Stimulated activated CD8-positive, alpha-beta memory T cell treated with anti-CD3 and anti-CD28 coated beads, Interleukin-15, amount 100 ng/mL, for 48 hours (primary cell): Measurements from ENCODE around the gene MAP3K4.

Source experiments
- DNase-seq, 2 donors: peaks; one replicate each; pipeline ENCODE4 v3.0.0-alpha.2; 2020; ENCODE audit warnings: low read depth in 2 of 2

MAP3K4 gene

DNA sequence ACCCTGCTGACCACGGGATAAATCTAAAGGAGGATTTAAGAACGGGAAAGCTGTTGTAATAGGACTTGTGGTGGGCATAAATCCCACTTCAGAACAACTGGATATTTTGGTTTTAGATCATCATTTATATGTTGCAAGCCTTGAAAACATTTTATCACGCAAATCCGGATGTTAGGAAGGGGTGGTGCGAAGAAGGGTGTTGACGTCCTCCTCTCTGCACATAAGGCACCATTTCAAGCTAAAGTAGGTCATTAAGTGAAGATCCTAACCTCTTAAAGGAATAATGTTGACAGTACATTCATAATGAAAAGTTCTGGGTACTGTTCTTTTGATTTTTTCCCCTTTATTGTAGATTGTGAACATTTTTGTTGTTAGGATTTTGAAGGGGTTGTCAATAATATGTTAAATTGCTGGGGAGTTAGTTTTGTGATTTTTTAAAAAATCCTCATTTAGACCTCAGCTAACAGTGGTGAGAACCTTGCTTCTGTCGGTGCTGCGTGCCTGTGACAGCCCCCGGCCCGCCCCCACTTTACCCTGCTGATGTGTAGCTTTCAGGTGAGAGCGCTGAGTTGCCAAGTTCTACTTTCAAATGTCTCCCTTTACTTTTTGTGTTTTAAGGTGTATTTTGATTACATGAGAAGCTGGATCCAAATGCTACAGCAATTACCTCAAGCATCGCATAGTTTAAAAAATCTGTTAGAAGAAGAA, 88.8 kb downstream of the MAP3K4 start:
- DNase-seq: no peak

DNA sequence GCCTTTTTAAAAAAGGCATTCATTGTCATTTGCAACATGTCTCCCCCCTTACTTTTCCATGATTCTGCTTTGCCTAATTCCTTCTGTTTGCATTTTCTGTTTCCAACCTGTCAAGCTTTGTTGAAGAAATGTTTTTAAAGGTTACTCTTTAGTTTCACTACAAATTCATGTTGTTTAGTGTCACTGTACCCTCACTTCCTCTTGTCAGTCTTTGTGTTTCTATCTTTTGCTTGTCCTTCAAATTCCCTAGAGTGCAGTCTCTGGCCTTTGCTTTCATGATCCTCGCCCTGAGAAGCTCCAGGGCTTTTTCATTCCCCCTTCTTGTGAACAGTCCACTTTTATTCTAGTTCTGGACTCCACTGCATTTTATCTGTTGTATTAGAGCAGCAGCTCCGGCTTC, 90.6 kb downstream of the MAP3K4 start:
- no peak for DNase-seq

DNA sequence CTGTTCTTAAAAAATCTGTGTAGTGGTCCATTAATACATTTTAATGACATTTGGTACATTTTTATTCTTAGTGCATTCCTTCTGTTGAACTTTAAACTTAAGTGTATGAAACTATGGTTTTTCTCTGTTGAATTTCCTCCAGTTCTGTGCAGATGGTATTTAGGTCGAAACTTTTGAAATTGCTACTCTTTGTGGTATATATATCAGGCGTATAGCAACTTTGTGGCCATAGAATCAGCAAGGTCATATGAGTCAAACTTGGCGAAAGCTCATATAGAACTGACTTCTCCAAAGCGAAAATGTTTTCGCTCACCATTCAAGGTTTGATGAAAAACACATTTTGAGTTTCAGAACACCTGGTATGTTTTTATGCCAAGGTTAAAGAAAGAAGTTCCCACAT, 93.7 kb downstream of the MAP3K4 start:
- no peak for DNase-seq

DNA sequence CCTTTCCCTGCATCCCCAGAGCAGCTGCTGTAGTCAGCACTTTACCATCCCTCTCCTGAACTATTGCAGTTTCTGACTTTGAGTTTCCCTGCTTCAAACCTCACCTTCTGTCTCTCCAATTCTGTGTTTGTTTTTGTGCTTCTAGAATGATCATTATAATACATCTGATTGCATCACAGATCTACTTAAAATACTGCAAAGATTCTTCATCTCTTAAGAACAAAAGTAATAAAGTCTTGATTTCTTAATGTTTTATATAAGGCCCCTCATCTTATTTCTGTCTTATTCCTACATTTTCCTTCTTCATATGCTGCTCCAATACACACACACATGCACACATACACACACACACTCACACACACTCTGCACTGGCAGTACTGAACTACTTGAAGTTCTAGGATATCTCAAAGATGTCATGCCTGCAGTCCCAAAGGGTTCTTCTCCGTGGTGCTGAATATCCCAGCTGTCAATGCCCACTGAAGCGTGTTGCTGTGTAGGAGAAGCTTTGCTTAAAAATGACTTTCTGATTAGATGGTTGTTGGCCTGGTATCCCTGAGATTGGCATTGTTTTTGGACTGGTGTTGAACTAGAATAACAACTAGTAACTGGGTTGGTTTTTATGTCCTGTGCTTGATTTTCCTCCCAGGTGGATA, 97.2 kb downstream of the MAP3K4 start:
- no peak for DNase-seq

DNA sequence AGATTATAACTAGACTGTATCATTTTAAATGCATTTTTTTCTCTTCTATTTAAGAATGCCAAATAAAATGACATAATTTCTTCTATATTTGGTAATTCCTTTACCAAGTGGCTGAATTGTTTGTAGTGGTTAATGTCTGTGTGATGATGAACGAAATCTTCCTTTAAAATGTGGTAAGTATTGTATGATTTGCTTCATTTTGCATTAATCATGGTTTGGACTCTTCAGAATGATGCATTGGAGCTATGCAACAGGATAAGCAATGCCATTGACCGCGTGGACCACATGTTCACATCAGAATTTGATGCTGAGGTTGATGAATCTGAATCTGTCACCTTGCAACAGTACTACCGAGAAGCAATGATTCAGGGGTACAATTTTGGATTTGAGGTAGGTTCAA, 99.6 kb downstream of the MAP3K4 start:
- no peak for DNase-seq

DNA sequence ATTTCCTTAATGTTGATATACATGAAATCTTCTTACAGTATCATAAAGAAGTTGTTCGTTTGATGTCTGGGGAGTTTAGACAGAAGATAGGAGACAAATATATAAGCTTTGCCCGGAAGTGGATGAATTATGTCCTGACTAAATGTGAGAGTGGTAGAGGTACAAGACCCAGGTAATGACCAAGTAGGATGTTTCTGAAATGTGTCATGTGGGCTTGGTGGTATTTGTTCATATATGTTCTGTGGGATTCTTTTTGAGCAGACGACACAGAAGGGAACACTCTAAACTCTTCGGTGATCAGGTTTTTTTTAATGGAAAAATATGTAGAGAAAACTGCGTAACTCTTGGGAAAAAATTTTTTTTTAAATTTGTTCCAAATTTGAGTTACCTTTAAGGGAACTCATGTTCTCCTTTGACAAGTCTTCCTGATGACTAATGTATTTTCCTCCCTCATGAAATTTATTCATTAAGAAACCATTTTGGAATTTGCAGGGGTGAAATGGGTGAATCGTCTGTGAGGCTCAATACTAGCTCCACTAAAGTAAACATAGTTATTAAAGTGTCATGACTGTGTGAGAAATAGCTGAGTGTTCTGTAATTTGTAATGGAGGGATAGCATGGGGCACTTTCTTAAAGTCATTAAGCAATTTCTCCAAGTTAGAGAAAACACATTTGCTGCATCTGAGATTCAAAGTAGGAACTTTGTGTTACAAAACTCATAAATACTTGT, 100.6 kb downstream of the MAP3K4 start:
- no peak for DNase-seq

DNA sequence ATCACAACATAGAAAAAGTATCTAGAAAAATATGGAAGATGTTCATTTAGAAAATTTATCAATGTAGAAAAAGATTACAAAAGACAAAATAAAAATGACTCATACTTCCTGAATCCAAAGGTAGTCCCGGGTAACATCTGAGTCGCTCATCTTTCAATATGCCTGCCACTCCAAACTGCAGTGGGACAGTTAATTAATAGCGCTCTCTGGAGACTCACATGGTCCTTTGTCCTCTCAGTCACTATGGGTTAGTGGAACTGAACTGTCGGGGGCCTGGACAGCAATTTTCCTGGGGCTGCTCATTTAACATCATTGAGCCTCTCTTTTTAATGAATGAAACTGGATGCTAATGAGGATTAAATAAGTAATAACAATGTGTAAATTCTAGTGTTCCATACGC, 103.4 kb downstream of the MAP3K4 start:
- no peak for DNase-seq

DNA sequence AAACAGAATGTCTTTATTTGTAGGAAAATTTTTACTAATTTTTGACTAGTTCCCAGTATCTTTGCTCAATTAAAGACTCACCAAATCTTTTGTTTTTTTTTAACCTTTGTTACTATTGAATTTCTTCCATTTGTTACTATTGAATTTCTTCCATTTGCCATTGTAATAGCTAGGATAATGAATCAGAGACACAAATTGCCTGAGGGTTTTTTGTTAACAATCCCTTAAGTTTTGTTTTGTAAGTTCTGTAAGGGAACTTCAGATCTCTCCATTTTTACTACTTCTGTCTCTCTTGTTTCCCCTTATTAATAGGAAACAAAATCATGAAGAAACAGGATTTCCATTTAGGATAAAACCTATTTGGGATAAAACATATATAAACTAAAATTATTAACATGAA, 104.3 kb downstream of the MAP3K4 start:
- DNase-seq: no peak

DNA sequence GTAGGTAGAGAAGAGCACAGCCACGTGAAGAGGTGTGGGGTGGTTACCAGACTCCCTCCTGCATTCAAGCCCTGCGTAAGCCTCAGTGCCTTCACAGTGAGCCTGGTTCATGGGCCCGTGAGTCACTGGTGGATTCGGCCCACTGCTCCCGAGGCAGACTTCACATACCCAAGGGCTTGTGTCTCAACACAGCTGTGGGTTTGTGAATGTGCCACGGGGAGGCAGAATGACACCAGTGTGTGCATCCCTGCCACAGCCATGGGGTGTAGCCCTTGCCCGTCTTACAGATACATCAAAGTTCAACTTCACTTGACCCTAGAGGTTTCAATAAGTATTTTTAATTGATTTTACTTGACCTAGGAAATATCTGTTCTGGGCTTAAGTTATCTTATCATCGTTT, 108.5 kb downstream of the MAP3K4 start:
- DNase-seq: no peak

DNA sequence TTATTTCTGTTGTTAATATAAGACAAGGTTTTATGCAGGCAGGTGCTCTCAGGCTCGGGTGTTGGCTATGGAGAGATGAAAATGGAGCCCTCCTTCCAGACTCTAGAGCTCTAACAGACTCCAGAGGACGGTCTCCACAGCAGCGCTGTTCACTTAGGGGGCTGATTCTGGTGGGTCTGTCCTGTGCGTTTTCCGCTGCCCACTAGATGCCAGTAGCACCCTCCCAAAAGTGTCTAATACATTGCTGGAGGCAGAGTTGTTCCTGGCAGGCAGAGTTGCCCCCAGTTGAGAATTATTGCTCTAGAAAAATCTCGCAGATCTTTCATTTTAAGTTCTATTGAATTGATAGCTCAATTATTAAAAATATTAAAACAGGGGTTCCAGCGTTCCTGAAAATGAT, 109.9 kb downstream of the MAP3K4 start:
- no peak for DNase-seq

DNA sequence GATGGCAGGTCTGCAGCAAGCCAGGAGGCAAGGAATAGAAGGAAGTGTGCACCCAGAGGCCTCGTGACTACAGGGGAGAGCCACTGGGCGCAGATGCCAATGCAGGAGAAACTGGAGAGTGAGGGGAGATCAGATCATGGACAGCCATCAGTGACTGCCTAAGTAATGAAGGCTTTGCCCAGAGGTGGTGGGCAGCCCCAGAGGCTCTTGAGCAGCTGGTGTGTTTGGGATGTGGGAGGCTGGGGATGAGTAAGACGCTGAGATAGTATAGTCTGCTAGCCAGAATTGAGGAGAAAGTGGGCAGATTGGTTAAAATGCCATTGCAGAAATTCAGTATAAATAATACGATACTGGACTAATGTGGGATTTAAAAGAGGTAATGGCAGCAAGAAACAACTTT, 111.9 kb downstream of the MAP3K4 start:
- no peak for DNase-seq

DNA sequence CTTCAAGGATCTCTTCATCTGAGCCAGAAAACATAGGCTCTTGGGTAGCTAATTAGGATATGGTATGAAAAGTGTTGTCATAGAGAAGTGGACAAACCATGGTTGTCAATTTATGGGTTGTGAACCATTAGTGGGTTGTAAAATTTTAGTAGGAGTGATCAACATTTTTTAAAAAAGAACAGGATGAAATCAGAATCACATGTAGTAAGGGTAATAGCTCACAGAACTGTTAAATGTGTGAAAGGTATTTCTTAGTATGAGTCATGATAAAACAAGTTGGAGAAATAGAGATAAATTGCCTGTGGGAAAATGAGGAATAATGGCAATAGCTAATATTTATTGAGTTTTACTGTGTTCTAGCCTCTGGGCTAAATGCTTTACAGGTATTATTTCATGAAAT, 113.4 kb downstream of the MAP3K4 start:
- DNase-seq: no peak

DNA sequence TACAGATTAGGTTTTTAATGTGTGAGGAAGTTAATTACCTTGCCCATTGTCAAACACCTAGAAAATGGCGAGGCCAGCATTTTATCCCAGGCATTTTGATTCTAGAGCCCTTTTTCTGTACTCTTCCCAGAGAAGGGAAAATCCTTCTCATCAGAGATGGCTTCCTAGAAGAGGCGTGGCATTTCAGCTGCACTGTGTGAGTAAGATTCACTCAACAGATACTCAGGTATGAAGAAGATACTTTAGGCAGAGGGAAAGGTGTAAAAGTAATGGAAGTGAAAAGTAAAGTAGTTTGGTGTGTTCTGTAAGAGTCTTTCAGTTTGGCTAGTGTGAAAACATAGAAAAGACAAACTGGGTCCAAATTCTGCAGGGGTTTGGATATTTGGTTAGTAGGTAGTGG, 113.8 kb downstream of the MAP3K4 start:
- DNase-seq: no peak

DNA sequence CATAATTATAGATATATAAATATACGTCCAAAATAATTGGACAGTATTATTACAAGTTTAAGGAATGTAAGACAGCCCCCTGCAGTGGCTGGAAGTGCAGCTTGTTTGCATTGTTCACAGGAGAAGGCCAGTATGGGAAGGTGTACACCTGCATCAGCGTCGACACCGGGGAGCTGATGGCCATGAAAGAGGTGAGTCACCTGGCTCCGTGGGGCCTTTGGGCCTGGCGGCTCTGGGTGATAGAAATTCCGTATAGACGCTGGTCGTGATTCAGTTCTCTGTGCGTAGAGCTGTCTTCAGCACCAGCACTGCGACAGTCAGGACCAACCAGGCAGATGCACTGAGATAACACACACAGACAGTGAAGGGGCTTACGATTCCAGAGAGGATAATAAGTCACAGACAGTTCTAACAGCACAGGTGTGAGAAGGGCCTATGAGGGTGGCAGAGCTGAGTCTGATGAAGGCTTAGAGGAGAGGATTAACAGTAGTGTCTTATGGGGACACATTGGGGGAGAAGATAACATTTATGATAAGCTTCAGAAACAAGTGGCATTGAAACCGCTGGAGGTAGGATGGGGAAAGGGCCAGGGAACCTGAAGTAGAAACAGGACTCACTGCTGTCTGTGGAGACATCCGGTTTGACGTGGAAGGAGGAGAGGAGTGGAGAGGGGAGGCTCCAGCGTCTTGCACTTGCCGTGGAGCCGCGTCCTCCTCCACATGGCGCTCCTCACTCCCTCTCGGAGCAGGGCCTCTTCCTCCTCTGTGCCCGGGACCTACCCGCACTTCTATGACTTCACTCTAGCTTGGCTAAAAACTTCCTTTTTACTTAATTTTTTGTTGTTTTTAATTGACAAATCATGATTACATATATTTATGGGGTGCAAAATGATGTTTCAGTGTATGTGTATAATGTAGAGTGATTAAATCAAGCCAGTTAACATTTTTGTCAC, 116.5 kb downstream of the MAP3K4 start:
- no peak for DNase-seq

DNA sequence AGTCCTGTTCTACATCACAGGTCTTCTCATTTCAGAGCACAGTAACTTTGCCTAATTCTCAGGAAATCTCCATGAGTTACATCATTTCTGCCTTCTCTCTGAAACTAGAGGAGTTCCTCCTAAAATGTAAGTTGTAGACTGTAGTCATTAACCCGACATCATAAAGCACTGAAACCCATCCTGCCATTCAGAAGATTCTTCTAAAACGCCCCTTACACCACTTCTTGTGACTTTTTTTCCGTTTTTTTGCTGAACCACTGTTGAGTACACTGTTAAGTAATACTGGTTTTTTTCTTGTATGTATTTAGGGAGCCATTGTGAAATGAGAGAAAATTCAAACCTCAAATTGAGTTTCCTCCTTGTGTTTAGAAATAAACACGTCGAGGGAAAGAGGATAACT, 117.3 kb downstream of the MAP3K4 start:
- no peak for DNase-seq

DNA sequence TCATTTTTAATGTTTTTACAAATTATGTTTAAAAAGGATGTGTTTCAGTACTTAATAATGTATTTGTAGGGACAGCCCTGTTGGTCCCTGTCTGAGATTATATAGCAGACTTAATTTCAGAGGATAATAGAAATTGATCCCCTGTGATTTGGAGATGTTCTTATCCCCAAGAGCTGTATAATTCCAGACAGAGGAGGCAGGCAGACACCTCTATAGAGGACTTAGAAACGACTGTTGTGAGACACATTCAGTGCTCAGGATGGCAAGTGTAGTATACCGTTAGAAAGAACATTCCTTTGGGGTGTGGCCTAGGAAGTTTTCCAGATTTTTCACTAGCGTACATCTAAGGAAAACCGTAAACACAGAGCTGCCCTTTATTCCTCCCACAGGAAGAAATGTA, 117.8 kb downstream of the MAP3K4 start:
- no peak for DNase-seq

DNA sequence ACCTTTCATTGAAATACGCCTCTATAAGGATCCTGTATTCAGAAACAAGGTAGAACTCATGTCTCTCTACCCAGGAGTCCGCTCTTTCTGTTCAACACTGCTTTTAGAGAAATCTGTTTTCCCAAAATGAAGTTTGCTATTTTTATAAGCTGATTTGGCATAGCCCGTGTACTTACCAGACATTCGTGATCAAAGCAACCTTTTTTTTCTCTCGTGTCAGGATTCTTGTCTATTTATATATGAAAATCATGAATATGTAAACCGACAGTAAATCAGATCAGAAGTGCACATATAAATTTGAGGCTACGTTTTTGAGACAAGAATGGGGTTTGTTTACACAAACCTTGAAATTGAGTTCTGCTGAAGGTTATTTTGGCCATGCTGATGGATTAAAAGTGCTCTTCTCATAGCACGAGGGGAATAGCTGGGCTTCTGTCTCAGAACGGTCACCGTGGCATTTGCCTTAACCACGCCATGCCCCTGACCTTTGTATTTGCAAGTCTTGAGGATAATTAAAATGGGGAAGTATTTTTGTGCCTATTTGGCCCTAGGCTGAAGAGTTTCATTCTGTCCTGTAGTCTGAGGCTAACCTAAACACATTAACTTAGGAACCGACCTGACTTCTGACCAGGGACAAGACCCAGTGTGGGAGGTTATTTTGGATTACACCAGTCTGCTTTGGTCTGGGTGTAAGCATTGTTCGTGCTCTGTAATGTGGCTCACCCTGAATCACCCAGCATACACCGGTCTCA, 118.6 kb downstream of the MAP3K4 start:
- no peak for DNase-seq

DNA sequence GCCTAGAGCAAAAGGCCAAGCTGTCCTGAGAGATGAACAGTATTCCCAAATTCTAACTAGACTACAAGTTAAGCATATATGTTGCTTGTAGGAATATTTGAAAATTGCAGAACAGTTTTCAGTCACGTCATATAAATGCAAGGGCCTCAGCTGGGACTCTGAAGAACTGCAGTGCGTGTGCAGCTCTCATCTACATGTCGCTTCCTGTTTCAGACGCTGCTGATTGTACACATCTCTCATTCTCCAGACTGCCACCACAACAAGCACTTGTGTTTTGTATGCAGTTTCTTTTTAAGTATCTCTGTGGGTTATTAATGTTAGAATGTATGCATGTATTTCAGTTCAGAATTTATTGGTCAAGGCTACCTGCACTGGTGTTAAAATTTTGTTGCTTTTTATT, 119.7 kb downstream of the MAP3K4 start:
- no peak for DNase-seq

DNA sequence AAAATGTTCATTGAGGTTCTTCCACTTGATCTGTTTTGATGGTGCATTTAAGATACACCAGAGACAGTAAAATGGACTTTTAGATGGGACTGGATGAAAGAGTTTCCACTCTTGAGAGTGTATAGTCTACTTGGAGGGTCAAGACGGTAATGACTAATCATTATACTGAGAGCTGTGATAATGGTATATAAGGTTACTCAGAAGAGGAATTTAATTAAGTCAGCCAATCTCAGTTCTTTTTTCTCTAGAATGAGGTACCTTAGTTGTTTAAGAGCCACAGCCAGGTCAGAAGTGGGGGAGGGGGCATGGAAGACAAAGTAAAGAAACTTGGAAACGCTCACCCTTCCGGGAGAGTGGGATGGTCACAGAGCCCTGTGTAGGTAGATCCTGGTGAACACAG, 123.9 kb downstream of the MAP3K4 start:
- DNase-seq: no peak

DNA sequence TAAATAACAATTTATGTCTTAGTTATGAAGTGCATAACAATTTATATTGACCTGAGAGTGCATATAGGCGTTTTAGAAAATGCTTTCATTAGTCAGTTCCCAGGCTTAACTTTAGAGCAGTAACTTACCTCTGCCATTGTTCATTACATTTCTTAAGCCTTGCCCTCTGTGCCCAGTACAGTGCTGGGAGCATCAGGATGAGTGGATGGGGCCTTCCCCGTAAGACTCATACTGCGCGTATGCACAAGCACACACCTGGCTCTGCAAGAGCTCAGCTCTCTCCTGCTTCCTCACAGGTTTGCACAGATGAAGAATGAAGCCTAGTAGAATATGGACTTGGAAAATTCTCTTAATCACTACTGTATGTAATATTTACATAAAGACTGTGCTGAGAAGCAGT, 125.0 kb downstream of the MAP3K4 start:
- no peak for DNase-seq

DNA sequence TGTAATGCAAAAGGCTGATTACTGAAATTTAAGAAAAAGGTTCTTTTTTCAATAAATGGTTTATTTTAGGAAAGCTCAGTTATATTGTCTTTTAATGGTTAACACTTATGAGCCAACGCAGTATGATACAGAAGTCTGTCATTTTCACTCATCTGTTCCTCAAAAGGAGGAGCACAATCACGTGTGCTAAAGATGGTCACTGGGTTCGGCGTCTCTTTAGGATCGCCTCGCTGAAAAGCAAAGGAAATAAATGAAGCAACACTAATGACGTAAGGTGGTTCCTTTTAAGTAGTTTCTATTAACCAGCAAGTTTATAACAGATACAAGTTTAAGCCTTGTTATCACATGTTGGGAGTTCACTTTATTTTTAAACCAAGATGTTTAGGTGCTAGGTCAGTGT, 125.7 kb downstream of the MAP3K4 start:
- DNase-seq: no peak
